Limb (tissue), 2 donors: Measurements from ENCODE around the gene STX2.

Experiments
- DNase-seq, 2 donors: peaks; one replicate each; pipeline ENCODE4 v3.0.0-alpha.2; 2016; ENCODE audit errors: extremely low spot score in 2 of 2

STX2 gene

DNA sequence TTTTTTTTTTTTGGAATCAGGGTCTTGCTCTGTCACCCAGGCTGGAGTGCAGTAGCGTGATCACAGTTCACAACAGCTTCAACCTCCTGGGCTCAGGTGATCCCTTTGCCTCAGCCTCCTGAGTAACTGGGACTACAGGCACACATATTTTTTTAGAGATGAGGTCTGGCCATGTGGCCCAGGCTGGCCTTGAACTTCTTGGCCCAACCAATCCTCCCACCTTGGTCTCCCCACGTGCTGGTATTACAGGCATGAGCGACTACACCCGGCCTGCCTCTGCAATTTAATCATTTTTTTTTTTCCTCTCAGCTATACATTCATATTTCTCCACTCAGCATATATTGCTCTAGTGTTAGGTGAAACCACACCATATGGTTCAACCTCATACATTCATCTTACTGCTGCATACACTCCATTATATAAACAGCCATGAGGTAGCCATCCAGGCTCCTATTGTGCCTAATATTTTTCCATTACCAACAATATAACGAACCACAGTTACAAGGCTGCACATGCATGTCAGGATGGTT, 7.1 kb downstream of the STX2 start:
- DNase-seq = no peak

DNA sequence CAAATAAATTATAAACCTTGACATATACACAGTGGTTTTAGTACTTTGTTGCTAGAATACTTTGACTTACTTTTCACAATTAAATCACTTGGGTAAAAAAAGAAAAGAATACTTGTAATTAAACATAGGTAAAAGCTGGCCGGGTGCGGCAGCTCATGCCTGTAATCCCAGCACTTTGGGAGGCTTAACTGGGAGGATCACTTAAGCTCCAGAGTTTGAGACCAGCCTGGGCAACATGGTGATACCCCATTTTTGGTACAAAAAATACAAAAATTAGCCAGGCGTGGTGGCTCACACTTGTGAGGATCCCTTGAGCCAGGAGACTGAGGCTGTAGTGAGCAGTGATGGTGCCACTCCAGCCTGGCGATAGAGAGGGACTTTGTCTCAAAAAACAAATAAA, 7.8 kb downstream of the STX2 start:
- DNase-seq = no peak

DNA sequence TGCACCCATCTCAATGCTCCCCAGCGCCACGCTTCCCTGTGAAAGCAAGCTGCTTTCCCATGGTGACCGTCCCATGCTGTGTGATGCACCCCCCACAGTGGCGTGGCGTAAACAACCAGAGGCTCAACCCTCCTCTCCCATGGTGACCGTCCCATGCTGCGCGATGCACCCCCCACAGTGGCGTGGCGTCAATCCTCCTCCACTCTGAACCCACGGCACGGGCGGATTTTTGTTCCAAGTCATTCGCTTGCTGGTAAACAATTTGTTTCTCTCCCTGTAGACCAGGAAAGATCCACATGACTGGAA, 8.9 kb downstream of the STX2 start:
- no peak for DNase-seq

DNA sequence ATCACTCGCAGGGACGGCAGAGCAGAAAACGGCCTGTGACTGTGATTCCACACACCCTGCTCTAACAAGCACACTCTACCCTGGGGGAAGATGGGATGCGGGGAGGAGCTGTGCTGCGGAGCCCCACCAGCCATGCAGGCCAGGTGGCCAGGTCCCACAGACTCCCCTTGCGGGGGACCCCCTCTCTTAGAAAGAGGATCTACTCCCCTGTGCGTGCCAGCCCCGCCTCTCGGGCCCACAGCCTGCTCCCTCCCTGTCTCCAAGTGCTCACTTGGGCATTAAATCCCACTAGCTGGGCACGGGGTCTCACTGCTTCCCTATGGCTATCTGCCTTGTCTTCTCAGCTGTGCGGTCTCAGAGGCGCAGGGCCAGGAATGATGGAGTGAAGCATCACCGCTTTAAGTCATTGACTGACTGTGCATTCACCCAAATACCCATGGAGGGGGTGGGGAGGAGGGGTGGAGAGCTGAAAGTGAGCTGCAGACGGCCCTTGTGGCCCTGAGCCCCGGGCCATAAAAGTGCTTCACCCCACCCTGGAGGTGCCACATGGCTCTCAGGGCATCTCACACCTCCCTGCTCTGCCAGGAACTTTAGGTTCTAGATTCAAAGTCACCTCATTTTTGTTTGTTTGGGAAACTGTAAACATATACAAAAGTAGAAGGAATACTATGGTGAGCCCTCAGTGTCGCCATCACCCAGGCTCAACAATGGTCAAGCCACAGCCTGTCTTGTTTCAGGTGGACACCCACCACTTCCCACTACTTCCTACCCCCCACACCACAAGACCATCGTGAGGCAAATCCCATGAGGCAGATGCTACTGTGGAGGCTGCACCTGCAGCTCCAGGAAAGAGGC, 9.4 kb downstream of the STX2 start:
- no peak for DNase-seq

DNA sequence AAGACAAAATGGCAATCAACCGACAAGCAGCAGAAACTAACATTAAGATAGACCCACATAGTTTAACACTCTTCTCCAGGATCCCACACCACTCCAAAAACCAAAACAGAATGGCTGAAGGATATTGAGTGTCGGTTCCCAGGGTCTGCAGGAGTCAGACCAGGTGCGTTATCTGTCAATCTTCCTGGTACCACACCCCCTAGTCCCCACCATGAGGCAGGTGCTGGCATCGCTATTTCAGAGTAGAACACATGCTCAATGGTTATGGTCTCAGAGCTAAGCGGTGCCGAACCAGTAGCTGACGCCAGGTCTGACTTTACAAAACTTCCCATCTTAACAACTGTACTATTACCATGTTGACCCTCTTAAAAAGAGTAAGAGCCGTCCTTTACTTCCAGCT, 10.2 kb downstream of the STX2 start:
- no peak for DNase-seq

DNA sequence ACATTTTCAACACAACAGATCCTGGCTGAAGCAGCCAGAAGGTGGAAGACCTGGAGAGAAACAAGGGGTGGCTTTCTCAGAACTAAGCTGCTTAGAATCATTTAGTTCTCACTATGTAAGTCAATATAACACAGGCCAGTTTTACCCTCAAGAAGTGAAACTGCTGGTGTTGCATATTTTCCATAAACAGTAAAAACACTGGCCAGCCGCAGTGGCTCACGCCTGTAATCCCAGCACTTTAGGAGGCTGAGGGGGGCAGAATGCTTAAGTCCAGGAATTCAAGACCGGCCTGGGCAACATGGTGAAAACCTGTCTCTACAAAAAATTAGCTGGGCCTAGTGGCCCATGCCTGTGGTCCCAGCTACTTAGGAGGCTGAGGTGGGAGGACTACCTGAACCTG, 11.6 kb downstream of the STX2 start:
- DNase-seq = no peak

DNA sequence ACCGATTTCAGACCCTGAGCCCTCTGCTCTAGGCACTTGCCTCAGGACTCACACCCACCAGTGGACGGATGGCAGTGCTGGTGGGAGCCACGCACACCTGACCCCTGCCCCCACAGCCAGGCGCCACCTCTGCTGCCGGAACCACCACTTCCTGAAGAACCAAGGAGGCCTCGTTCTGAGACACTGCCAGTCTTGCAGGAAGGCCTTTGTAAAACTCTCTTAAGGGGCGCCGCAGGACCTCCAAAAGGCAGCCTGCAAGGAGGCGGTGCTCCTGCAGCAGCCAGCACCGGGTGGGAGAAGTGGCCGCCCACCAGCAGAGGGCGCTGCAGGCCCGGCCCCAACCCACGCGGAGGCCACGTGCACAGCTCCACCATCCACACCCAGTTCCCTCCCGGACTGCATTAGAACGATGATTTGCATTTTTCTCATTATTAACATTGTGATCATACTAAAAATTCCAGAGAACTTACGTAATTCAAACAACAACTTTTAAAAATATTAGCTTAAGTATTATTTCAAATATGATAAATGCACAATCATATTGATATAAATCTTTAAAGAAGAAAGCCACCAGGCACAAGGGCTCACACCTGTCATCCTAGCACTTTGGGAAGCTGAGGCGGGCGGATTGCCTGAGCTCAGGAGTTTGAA, 12.8 kb downstream of the STX2 start:
- DNase-seq = peak in 1 of 2 donors; percentile 62

DNA sequence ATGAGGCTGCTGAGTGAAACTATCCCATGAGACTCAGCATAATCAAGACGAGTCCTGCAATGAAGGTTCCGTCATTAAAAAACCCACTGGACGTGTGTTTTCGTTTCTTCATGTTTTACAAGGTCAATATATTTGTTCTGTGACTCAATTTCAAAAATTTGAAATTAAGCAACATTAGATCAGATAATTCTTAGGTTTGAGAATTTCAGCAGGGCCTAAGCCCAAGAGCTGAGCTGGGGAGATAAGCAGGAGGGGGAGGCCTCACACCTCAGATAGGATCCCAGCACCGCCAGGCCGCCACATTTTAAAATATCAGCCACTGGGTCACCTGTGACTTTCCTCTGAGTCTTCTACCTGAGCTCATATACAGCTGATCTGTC, 13.3 kb downstream of the STX2 start:
- DNase-seq = no peak

DNA sequence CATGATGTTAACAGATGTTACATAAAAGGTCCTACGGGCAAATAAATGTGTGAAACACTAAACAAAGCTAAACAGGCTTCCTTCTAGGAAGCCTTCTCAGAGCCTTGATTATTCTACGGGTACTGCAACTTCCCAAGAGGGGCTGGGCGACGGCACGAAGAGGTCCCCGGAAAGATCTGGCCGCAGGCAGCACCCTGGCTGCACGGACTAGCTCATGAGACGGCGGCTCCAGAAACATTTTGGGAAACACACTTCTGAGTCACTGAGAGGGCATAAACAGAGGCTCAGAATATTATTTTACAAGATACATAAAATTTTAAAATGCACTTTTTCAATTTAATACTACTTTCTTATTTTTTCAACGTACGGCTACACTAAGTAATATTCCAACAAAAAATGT, 19.4 kb downstream of the STX2 start:
- DNase-seq = no peak

DNA sequence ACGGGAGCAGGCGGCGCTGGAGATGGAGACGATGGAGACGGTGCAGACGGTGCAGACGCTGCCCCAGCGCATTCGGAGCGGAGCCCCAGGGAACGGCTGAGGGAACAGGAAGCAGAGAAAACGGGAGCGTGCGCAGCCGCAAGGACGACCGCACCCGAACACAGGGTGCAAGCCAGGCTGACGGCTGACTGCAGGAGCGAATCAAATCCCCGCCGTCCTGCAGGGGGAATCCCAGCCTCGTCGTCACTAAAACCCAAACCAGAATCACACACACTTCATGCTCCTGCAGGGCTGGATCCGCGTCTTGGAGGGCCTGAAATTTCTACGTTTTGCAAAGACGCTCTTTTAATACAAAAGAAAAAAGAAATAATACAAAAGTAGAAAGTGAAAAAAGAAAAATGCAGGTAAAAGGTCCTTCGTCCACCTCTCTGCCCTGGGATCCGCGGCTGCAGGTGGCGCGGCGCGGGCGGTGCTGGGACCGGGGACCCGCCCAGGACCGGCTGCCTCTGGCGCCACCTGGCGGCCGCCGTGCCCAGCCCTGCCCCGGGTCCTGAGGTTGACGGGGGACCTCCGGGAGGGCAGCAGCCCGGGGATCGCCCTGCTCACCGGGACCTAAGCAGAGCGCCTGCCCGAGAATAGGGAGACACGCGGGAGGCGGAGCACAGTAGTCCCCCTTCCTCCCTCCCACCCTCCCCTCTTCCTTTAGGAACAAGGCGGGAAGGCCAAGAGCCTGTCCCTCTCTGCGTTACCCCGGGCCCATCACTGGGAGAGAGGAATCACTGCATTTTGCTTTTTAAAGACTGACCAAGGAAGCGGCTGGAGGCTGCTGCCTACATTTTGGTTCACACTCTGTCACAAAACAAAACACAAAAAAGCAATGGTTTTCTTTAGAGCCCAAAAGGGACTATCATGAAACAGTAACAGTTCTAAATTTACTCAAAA, 20.1 kb downstream of the STX2 start:
- DNase-seq = peak; percentile 10 to 84

DNA sequence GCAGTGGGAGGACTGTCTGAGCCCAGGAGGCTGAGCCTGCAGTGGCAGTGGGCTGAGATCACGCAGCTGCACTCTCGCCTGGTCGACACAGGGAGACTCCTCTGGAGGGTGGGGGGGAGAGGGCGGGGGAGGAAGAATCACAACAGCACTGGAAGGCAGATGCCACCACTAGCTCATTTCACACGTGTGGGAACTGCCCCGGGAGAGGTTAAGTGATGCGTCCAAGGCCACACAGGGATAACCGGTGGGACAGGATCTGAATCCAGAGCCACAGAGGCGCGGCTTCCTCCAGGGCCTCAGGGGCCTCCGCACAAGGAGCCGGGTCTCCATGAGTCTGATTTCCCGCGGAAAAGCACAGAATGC, 20.8 kb downstream of the STX2 start:
- no peak for DNase-seq

DNA sequence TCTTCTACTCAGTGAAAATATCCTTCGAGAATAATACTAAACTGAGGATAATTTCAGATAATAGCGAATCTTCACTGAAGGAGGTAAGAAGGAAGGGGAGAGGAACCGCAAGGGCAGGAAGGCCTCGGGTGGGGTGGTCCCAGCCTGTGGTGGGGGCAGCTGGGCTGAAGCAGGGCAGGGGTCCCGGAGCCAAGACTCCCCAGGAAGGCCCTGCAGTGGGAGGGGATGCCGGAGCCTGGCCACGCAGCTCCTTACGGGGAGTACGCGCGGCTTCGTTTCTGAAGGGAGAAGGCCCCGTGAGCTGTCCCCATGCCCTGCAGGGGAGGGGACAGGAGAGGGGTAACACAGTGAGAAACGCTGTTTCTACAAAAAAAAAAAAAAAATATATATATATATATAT, 21.2 kb downstream of the STX2 start:
- DNase-seq = no peak

DNA sequence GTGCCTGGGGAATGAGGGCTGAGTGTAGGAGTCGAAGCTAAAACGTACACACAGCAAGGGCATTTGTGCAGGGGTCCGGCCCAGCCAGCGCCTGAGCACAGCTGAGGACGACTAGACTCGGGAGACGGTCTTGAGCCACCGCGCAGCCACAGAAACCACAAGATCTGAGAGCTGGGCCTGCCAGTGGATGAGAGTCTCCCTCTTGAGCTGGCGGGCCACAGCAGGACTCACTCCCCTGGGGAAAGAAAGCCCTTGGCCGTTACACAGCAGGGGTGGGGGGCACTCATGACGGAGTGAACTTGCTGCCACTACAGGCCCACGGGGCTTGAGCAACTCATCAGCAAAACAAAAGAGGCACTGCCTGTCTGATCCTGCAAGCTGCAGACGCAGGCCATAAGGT, 23.0 kb downstream of the STX2 start:
- DNase-seq = no peak

DNA sequence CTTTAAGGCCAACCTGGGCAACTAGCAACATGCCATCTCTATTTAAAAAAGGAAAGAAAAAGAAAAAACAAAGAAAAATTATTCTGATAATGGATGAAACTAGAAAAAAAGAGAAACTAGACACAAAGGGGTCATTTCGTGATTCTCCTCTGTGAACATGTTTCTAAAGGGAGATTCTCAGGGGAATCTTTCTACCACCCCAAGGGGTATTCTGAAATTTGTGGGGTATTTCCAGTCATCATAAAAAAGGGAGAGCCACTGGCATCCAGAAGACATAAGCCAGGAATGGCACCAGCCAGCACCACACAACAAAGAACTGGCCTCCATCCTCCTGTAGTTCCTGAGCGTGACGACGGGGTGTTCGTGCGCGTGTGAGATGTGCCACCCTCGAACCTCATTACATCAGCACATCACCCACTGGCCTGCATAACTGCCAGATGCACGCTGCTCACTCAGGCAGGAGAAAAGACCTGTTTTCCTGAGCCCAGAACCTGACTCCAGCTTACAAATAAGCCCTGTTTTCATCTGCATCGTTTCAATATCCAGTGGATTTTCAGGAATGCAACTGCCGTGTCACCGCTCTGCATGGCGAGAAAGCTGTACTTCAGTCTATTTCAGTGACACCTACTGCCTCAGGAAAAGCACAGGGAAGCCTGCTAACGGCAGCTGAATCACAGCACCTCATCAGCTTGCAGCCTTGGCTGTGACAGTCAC, 23.9 kb downstream of the STX2 start:
- DNase-seq = no peak

DNA sequence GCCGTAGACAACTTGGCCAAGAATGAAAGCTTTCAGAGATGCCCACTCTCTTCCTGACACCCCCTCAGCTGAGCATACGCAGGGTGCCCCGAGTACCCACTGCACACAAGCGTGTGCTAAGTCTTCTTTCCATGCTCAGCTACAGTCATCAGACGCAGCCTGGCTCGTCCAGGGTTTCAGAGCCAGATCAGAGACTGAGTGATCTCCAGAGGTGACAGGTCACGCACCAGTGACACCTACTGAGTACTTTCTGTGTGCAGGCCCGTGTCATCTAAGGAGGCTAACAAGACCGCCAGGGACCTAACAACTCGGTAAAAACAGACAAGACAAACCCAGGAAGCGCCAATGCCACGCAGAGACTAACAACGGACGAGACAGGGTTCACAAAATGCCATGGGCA, 25.1 kb downstream of the STX2 start:
- DNase-seq = no peak

DNA sequence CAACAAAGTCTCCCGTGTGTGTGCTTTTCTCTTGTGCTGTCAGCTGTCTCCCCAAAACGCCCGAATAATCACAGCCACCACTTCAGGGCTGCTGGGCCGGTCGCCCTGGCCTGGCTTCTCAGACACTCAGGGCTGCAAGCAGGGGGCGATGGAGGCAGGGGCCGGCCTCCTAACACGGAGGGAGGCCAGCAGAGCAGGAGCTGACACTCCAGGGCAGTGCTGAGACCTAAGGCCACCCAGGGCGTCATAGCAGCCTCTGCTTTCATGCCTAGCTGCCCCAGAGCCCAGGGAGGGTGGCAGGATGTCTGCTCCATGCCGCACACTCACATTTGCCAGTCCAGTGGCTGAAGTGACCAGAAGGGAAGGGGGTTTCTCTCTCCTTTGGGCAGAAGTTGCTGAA, 25.6 kb downstream of the STX2 start:
- DNase-seq = no peak

DNA sequence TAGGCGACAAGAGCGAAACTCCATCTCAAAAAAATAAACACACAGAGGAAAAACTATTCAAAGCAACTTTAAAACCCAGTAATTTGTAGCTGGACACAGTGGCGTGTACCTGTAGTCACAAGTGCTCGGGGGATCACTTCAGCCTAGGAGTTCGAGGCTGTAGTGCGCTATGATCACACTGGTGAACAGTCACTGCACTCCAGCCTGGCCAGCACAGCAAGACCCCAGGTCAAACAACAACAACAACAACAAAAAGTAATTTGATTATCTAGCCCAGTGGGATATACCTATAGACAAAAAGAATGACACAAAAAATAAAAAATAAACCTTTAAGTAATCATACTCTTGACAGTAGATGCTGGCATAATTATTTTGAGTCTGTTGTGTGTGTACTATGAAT, 29.3 kb downstream of the STX2 start:
- no peak for DNase-seq

DNA sequence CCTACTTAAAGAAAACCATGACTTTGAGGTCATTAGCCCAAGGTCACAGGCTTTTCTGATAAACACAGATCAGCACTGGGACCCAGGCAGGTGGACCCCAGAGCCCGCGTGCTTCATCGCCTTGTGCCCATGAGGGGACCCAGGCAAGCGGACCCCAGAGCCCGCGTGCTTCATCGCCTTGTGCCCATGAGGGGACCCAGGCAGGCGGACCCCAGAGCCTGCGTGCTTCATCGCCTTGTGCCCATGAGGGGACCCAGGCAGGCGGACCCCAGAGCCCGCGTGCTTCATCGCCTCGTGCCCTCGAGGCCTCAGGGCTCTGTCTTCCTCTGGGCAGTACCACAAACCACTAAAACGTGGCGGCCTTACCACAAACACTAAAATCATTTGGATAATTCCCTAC, 31.7 kb downstream of the STX2 start:
- no peak for DNase-seq

DNA sequence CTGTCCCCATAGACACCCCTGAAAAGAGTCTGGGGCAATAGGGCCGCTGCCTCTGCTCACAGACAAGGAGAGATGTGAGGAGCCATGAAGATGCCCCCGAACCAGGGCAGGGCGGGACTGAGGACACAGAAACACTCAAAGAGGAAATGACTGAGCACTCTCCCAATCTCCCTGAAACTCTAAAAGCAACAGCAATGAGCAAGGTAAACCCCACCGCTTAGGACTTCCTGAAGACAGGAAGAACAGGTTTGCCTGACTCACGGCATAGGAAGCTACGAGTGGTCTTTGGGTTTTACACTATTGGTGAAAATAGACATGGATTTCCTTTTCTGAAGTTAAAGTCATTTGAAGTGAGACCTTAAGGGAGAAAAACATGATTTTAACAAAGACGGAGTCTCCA, 32.5 kb downstream of the STX2 start:
- DNase-seq = no peak

DNA sequence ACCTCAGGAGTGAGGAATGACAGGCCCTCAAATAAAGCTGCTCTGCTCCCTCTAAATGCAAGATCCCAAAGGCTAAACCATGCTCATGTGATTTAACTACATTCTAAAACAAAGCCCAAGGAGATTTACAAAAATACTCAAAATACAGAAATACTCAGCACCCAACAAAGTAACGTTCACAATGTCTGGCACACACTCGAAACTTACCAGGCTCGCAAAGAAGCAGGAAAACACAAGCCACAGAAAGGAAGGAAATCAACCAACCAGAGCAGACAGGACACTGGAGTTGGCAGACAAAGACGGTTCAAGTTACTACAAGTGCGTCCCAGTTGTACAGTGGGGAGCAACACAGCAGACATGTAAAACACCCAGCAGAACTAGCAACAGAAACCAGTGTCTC, 33.4 kb downstream of the STX2 start:
- no peak for DNase-seq

DNA sequence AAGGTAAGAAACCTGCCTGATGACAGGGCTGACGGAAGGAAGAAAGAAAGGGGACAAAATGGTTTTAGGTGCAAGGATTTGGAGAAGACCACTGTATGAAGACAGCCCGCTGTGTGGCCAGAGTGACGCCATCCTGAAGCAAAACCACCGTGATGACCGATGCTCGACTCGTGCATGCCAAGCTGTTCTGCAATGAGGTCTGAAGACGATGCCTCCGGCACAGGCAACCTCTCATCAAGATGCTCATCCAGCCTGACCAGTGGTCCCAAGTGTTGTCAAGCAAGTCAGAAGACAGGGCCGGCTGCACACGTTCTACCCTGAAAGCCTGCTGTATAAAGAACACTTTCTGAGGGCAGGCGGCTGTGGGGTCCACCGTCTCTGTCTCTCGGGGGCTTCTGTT, 34.8 kb downstream of the STX2 start:
- DNase-seq = no peak

DNA sequence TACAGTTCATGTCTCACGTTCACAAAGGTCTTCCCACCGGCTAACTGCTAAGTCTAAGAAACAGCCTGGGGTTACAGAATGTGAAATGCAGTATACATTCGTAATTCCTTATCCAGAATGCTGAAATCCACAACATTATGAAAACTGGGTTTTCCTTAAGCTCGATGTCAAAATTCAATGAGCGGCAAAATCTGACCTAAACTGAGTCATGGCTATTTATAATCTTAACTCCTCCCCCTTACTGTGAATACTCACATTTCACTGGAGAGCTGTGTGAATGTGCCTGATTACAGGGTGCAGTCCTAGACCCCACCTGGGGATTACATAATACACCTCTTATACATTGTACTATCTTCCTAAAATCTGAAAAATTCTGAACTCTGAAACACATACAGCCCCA, 35.3 kb downstream of the STX2 start:
- no peak for DNase-seq
